Measurements from ENCODE around the gene RAG2. TPM values are rescaled to one million over a fixed set of nuclear protein-coding genes. Genes with fewer than 3 reads are reported as not detected.

RAG2 gene
- total RNA-seq, 1 donor = not detected

DNA sequence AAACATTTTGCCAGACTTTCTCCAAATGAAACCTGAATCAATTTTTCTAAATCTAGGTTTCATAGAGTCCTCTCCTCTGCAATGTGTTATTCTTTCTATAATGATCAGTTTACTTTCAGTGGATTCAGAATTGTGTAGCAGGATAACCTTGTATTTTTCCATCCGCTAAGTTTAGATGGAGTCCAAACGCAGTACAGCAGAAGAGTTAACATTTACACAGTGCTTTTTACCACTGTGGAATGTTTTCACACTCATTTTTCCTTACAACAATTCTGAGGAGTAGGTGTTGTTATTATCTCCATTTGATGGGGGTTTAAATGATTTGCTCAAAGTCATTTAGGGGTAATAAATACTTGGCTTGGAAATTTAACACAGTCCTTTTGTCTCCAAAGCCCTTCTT is 20.7 kb downstream of the RAG2 start:
- no peak for TF ChIP-seq CTCF (IDR thresholded peaks at IDR 0.05; ENCODE audit: insufficient read depth, low read depth, low read length)
- no peak overlapping the region for H3K4me3 ChIP-seq (ENCODE audit: low read depth, low read length)
- DNase-seq (ENCODE audit: low read depth) = no peak

DNA sequence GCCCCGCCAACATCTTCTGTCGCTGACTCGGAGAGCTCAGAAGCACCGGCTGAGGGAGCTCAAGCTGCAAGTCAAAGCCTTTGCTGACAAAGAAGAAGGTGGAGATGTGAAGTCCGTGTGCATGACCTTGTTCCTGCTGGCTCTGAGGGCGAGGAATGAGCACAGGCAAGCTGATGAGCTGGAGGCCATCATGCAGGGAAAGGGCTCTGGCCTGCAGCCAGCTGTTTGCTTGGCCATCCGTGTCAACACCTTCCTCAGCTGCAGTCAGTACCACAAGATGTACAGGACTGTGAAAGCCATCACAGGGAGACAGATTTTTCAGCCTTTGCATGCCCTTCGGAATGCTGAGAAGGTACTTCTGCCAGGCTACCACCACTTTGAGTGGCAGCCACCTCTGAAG is 23.6 kb downstream of the RAG2 start:
- no peak overlapping the region for H3K4me3 ChIP-seq (ENCODE audit: low read depth, low read length)
- TF ChIP-seq CTCF (IDR thresholded peaks at IDR 0.05; ENCODE audit: insufficient read depth, low read depth, low read length) = no peak
- no peak for DNase-seq (ENCODE audit: low read depth)

DNA sequence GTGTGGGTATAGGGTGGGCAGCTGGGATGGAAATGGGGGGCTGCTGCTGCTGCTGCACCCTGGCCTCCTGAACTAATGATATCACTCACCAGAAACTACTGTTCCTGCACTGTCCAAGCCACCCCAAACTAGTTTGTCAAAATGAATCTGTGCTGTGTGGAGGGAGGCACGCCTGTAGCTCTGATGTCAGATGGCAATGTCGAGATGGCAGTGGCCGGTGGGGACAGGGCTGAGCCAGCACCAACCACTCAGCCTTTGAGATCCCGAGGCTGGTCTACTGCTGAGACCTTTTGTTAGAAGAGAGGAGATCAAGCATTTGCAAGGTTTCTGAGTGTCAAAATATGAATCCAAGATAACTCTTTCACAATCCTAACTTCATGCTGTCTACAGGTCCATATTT is 28.9 kb downstream of the RAG2 start:
- no peak for TF ChIP-seq CTCF (IDR thresholded peaks at IDR 0.05; ENCODE audit: insufficient read depth, low read depth, low read length)
- DNase-seq (ENCODE audit: low read depth) = no peak
- H3K4me3 ChIP-seq (ENCODE audit: low read depth, low read length) = no peak overlapping the region

- DNase-seq (ENCODE audit: low read depth) = no peak
- no peak within 1 kb of the TSS for H3K4me3 ChIP-seq (ENCODE audit: low read depth, low read length)
- no peak for TF ChIP-seq CTCF (IDR thresholded peaks at IDR 0.05; ENCODE audit: insufficient read depth, low read depth, low read length)
Observed at GRCh38 chr11:36567694-36568093, 30.3 kb downstream of the RAG2 start, which contains the start of gene RAG1. Gene RAG1, plus strand, starts transcription at chr11:36568007. Its CDS starts 5,298 bp downstream, at chr11:36573305.

- H3K4me3 ChIP-seq (ENCODE audit: low read depth, low read length) = no peak overlapping the region
- no peak for TF ChIP-seq CTCF (IDR thresholded peaks at IDR 0.05; ENCODE audit: insufficient read depth, low read depth, low read length)
- no peak for DNase-seq (ENCODE audit: low read depth)
Observed at GRCh38 chr11:36566407-36567053, 31.5 kb downstream of the RAG2 start.

GRCh38 chr11:36565031-36565610 is 32.9 kb downstream of the RAG2 start:
- TF ChIP-seq CTCF (IDR thresholded peaks at IDR 0.05; ENCODE audit: insufficient read depth, low read depth, low read length) = no peak
- DNase-seq (ENCODE audit: low read depth) = no peak
- no peak overlapping the region for H3K4me3 ChIP-seq (ENCODE audit: low read depth, low read length)

Measured in fibroblast of villous mesenchyme (primary cell).